Measurements from ENCODE around the gene KCNQ2. TPM values are rescaled to one million over a fixed set of nuclear protein-coding genes. Genes with fewer than 3 reads are reported as not detected.

The KCNQ2 gene
- total and polyA plus RNA-seq, 2 experiments from 2014 or later = 68.5 to 92.4 TPM

DNA sequence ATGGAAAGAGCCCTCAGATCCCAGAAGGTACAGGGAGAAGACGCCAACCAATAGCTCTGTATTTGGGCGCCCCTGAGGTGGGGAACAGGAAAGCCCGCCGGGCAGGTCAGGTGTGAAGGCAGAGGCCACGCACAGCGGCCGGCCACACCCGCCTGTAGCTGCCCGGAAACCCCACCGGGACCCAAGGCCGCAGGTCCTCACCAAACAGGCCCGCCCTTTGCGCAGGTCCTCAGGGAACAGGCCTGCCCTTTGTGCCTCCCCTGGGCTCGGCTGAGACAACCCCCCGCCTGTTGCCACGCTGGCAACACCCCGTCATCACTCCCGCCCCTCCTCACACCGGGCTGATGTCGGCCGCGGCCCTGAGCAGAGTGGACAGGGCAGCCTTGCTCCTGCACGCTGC, 66.4 kb downstream of the KCNQ2 start (continued):
- TF ChIP-seq, protein P1, sequence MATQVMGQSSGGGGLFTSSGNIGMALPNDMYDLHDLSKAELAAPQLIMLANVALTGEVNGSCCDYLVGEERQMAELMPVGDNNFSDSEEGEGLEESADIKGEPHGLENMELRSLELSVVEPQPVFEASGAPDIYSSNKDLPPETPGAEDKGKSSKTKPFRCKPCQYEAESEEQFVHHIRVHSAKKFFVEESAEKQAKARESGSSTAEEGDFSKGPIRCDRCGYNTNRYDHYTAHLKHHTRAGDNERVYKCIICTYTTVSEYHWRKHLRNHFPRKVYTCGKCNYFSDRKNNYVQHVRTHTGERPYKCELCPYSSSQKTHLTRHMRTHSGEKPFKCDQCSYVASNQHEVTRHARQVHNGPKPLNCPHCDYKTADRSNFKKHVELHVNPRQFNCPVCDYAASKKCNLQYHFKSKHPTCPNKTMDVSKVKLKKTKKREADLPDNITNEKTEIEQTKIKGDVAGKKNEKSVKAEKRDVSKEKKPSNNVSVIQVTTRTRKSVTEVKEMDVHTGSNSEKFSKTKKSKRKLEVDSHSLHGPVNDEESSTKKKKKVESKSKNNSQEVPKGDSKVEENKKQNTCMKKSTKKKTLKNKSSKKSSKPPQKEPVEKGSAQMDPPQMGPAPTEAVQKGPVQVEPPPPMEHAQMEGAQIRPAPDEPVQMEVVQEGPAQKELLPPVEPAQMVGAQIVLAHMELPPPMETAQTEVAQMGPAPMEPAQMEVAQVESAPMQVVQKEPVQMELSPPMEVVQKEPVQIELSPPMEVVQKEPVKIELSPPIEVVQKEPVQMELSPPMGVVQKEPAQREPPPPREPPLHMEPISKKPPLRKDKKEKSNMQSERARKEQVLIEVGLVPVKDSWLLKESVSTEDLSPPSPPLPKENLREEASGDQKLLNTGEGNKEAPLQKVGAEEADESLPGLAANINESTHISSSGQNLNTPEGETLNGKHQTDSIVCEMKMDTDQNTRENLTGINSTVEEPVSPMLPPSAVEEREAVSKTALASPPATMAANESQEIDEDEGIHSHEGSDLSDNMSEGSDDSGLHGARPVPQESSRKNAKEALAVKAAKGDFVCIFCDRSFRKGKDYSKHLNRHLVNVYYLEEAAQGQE (IDR thresholded peaks at IDR 0.05; ENCODE audit: unreplicated experiment) = no peak
- TF ChIP-seq STAT1 (IDR thresholded peaks at IDR 0.05; ENCODE audit: unreplicated experiment) (no peak), CREB1 (CRISPR knock-in tag; IDR thresholded peaks at IDR 0.05; ENCODE audit: low read depth) (no peak), ZNF331 (CRISPR knock-in tag; IDR thresholded peaks at IDR 0.05; ENCODE audit: low read depth) (no peak), EZH2 (IDR thresholded peaks at IDR 0.05; ENCODE audit: low read depth, unreplicated experiment) (no peak)

DNA sequence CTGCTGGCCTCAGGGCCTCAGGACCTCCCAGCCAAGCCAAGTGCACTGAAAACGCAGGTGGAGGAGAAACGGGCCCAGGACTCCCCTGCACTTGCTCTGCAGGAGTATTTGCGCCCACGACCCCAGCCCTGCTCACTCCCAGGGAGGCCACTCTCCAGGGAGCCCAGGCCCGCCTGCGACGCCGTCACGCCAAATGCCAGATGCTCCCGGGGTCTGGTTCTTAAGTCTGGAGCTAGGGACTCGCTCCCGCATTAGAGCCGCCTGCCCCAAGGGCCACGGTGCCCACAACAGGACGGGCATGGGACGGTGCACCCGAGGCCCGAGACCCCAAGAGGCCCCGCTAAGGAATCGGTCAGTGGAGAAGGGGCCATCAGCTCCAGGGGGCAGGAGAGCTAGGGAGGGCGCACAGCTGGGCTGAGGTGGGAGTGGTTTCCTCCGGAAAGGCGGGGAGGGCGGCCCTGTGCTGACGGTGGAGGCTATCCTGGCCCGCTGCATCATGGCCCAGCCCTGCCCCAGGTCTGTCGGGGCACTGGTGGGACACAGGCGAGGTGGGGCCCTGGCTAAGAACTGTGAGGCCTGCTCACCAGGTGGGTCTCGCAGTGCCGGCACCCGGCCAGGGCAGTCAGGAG, 67.2 kb downstream of the KCNQ2 start:
- Mint-ChIP-seq H3K27ac (no peak overlapping the region), H3K36me3 (ENCODE audit: low read depth) (no peaks in the 10 kb centered on the region), H3K4me1 (peaks cover 17% of the 10 kb centered on the region), H3K27me3 (ENCODE audit: insufficient read depth, low read depth, poor library complexity) (peaks cover 24% of the 10 kb centered on the region), H3K9me3 (no peaks in the 10 kb centered on the region), H3K4me3 (no peak overlapping the region)
- H3K4me3 ChIP-seq = no peak overlapping the region
- DNase-seq (ENCODE audit: low spot score) = no peak
- H3F3A ChIP-seq (replicated peaks; ENCODE audit: low read depth) = 0 out of 2 replicates have a peak, but pooled peaks cover 5% of the 10 kb centered on the region
- peaks cover 6% of the 10 kb centered on the region; the same call in 1 of the 2 replicates for H3K9me2 ChIP-seq (ENCODE audit: insufficient read depth)
- H3K27me3 ChIP-seq (ENCODE audit: insufficient read depth) = no peaks in the 10 kb centered on the region
- peaks cover 3% of the 10 kb centered on the region; the same call in 1 of the 2 replicates for H3K4me1 ChIP-seq (ENCODE audit: insufficient read depth)
- H3K4me2 ChIP-seq = no peak overlapping the region
- H2AFZ ChIP-seq = no peak overlapping the region
- no peaks in the 10 kb centered on the region for H4K20me1 ChIP-seq (replicated peaks; ENCODE audit: insufficient read depth)
- H3K27ac ChIP-seq (ENCODE audit: low read depth) = no peak overlapping the region
- TF ChIP-seq, protein P2, sequence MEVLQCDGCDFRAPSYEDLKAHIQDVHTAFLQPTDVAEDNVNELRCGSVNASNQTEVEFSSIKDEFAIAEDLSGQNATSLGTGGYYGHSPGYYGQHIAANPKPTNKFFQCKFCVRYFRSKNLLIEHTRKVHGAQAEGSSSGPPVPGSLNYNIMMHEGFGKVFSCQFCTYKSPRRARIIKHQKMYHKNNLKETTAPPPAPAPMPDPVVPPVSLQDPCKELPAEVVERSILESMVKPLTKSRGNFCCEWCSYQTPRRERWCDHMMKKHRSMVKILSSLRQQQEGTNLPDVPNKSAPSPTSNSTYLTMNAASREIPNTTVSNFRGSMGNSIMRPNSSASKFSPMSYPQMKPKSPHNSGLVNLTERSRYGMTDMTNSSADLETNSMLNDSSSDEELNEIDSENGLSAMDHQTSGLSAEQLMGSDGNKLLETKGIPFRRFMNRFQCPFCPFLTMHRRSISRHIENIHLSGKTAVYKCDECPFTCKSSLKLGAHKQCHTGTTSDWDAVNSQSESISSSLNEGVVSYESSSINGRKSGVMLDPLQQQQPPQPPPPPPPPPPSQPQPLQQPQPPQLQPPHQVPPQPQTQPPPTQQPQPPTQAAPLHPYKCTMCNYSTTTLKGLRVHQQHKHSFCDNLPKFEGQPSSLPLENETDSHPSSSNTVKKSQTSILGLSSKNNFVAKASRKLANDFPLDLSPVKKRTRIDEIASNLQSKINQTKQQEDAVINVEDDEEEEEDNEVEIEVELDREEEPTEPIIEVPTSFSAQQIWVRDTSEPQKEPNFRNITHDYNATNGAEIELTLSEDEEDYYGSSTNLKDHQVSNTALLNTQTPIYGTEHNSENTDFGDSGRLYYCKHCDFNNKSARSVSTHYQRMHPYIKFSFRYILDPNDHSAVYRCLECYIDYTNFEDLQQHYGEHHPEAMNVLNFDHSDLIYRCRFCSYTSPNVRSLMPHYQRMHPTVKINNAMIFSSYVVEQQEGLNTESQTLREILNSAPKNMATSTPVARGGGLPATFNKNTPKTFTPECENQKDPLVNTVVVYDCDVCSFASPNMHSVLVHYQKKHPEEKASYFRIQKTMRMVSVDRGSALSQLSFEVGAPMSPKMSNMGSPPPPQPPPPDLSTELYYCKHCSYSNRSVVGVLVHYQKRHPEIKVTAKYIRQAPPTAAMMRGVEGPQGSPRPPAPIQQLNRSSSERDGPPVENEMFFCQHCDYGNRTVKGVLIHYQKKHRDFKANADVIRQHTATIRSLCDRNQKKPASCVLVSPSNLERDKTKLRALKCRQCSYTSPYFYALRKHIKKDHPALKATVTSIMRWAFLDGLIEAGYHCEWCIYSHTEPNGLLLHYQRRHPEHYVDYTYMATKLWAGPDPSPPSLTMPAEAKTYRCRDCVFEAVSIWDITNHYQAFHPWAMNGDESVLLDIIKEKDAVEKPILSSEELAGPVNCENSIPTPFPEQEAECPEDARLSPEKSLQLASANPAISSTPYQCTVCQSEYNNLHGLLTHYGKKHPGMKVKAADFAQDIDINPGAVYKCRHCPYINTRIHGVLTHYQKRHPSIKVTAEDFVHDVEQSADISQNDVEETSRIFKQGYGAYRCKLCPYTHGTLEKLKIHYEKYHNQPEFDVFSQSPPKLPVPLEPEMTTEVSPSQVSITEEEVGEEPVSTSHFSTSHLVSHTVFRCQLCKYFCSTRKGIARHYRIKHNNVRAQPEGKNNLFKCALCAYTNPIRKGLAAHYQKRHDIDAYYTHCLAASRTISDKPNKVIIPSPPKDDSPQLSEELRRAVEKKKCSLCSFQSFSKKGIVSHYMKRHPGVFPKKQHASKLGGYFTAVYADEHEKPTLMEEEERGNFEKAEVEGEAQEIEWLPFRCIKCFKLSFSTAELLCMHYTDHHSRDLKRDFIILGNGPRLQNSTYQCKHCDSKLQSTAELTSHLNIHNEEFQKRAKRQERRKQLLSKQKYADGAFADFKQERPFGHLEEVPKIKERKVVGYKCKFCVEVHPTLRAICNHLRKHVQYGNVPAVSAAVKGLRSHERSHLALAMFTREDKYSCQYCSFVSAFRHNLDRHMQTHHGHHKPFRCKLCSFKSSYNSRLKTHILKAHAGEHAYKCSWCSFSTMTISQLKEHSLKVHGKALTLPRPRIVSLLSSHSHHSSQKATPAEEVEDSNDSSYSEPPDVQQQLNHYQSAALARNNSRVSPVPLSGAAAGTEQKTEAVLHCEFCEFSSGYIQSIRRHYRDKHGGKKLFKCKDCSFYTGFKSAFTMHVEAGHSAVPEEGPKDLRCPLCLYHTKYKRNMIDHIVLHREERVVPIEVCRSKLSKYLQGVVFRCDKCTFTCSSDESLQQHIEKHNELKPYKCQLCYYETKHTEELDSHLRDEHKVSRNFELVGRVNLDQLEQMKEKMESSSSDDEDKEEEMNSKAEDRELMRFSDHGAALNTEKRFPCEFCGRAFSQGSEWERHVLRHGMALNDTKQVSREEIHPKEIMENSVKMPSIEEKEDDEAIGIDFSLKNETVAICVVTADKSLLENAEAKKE (CRISPR knock-in tag; IDR thresholded peaks at IDR 0.05) = no peak
- TF ChIP-seq EZH2 (IDR thresholded peaks at IDR 0.05; ENCODE audit: low read depth, unreplicated experiment) (no peak), ZNF114 (CRISPR knock-in tag; IDR thresholded peaks at IDR 0.05) (no peak), EZH2phosphoT487 (IDR thresholded peaks at IDR 0.05; ENCODE audit: unreplicated experiment) (no peak), ZNF331 (CRISPR knock-in tag; IDR thresholded peaks at IDR 0.05; ENCODE audit: low read depth) (no peak)
- ATAC-seq = peak; percentile 3; the same call in 1 of the 3 replicates
- no peaks in the 10 kb centered on the region for H3K79me2 ChIP-seq (replicated peaks; ENCODE audit: insufficient read depth)
- no peaks in the 10 kb centered on the region for H3K36me3 ChIP-seq (ENCODE audit: insufficient read depth)

All from GM23338 (cell line).